GM18909 (cell line): ENCODE measurements around the gene CMIP.

Experiments used
- ATAC-seq: cut with Tn5 transposase; IDR thresholded peaks from one replicate; pipeline ENCODE4 v1.9.1; 2021; ENCODE audit warnings: mild to moderate bottlenecking; ENCODE audit not compliant: unreplicated experiment, poor library complexity

The CMIP gene

GRCh38 chr16:81703177-81704155, 258.9 kb downstream of the CMIP start:
- ATAC-seq, result no peak

- no peak for ATAC-seq
These were observed 260.7 kb downstream of the CMIP start for GRCh38 chr16:81705261-81705660.

GRCh38 chr16:81706327-81707295, 262.0 kb downstream of the CMIP start:
- no peak for ATAC-seq

GRCh38 chr16:81707411-81708265, 263.0 kb downstream of the CMIP start:
- ATAC-seq, result no peak

- ATAC-seq, result no peak
These were observed 263.8 kb downstream of the CMIP start for GRCh38 chr16:81708266-81709015.

- no peak for ATAC-seq
These were observed 264.6 kb downstream of the CMIP start for GRCh38 chr16:81709016-81709900.

GRCh38 chr16:81710044-81710443, 265.4 kb downstream of the CMIP start:
- ATAC-seq, result no peak

GRCh38 chr16:81710596-81710995, 266.0 kb downstream of the CMIP start:
- ATAC-seq, result no peak

GRCh38 chr16:81711657-81712319, 267.2 kb downstream of the CMIP start:
- ATAC-seq, result no peak

- ATAC-seq, result no peak
These were observed 268.1 kb downstream of the CMIP start for GRCh38 chr16:81712681-81713080.

- ATAC-seq, result no peak
These were observed 268.7 kb downstream of the CMIP start for GRCh38 chr16:81713295-81713772.

- ATAC-seq, result no peak
These were observed 269.2 kb downstream of the CMIP start for GRCh38 chr16:81713796-81714195.

- no peak for ATAC-seq
These were observed 270.0 kb downstream of the CMIP start for GRCh38 chr16:81714583-81714982.

GRCh38 chr16:81715358-81716196, 271.0 kb downstream of the CMIP start:
- ATAC-seq, result peak; percentile 70

GRCh38 chr16:81716478-81717225, 272.0 kb downstream of the CMIP start:
- ATAC-seq, result peak; percentile 68

GRCh38 chr16:81717662-81718189, 273.1 kb downstream of the CMIP start:
- ATAC-seq, result no peak
